ENCODE data around the gene GPX7.

DNA sequence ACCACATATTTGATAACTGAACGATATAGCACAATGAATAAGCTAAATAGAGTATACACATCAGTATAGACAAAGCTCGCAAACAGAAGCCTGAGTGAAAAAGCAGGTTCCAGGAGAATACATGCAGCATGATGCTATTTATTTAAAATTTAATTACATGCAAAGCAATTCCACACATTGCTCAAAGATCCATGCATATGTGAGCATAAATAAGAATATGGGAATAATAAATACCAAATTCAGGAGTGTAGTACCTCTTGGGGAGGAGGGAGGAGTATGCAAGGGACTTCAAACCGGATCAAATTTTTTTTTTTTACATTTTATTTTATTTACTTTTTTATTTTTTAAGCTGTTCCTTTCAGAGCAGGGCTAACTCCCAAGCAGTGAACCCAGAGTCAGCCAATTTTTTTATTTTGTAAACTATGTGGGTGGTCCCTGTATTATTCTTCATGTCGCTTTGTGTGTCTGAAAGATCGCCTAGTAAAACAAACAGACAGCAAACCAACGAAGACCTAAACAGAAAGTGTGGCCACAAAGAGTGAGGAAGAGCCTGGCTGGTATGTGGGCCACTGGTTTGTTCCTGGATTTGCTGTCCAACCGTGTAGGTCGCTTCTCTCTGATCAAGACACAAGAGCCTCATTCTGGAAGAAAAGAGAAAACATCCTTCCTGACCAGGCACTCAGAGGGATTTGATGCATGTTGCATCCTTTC is 26.6 kb downstream of the GPX7 start:
- TF ChIP-seq, protein P1, sequence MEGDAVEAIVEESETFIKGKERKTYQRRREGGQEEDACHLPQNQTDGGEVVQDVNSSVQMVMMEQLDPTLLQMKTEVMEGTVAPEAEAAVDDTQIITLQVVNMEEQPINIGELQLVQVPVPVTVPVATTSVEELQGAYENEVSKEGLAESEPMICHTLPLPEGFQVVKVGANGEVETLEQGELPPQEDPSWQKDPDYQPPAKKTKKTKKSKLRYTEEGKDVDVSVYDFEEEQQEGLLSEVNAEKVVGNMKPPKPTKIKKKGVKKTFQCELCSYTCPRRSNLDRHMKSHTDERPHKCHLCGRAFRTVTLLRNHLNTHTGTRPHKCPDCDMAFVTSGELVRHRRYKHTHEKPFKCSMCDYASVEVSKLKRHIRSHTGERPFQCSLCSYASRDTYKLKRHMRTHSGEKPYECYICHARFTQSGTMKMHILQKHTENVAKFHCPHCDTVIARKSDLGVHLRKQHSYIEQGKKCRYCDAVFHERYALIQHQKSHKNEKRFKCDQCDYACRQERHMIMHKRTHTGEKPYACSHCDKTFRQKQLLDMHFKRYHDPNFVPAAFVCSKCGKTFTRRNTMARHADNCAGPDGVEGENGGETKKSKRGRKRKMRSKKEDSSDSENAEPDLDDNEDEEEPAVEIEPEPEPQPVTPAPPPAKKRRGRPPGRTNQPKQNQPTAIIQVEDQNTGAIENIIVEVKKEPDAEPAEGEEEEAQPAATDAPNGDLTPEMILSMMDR (IDR thresholded peaks at IDR 0.05): no peak
- TF ChIP-seq EP300 (IDR thresholded peaks at IDR 0.05) (no peak), POLR2A (IDR thresholded peaks at IDR 0.05) (no peak)

Measured in sigmoid colon (tissue), 4 donors.